ENCODE data around the gene KDM2A.
"Not testable (repeated sequence)": the region's sequence is repeated elsewhere in the genome, so short reads cannot be mapped to it uniquely, and the experiment has no call there.

Gene KDM2A

DNA sequence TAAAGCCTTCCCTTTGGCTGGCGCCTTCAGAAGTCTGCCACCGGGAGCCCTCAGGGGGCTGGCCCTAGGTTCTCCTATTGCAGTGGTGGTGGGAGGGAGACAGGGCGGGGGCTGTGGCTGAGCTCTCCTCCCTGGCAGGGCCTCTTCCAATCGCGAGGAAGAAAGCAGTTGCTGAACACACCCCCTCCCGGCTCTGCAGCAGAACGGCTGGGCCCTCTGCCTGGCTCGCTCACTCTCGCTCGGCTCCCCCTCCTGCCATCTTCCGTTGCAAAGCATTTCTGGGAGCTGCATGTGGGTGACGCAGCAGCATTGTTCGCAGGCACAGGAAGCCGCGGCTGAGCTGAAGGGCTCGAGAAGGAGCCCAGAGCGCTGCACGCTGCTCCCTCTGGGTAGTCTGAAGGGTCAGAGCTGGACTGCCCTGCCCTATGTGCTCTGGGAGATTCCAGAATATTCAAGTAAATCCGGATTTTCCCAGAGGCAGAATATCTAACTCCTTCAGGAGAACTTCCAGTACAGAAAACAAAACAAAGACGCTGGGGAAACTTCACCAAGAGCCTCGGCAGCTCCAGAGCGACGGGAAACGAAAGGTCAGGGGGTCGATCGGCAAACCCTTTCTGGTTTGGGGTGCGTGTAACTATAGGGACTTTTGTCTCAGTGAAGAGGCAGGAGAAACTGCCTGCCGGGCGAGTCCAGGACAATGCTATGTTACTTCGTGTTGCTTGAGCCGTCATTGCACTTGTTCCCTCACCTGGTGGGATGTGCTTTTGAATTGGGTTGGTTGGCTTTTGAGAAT is 120.9 kb downstream of the KDM2A start:
- DNase-seq = peak; percentile 95

DNA sequence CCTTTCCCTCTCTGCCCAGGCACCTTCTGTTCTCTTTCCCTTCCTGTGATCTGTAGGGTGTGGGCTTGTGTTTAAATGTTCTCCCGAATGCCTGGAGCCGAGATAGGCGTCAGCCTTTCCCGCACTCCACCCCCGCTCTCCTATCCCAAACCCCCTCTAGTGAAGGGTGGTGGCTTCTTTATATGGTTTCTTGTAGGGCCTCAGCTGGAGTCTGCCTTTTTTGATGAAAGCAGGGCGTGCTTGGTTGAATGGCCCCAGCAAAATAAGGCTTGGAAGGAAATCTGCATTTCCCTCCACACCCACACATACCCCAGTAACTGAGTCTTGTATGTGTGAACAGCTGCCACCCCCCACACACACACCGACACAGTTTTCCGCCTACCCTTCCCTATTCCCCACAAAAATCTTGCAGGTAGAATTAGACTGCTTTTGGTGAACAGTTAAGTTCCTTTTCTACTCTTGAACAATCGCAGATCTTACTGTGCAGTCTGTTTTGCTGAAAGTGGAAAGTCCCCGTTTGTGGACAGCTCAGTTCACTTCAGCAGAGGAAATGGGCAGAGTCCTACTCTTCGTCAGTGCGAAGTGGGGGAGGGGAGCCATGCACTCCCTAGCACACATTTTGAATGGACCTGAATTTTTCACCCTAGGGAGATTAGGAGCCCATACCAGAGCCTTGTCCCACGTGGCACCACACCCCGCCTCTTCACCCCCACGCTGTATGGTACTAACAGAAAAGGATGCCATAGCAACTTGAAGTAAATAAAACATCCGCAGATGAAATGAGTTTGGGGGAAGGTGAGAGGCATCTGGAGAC is 121.7 kb downstream of the KDM2A start:
- no peak for DNase-seq

DNA sequence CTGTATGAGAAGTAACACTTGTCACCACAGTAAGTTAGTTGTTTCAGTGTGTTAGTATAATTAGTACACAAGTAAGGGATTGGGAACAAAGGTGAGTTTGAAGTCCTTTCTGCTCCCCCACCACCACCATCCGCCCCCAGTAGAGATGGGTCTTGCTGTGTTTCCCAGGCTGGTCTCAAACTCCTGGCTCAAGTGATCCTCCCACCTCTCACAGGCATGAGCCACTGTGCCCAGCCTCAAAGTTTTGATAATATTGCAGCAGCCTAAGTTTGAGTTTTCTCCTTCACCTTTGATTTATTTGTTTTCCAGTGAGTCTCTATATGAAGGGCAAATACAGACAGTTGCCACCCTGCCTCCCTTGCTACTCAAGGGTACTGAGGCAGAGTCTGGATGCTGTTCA is 123.5 kb downstream of the KDM2A start:
- DNase-seq = no peak

DNA sequence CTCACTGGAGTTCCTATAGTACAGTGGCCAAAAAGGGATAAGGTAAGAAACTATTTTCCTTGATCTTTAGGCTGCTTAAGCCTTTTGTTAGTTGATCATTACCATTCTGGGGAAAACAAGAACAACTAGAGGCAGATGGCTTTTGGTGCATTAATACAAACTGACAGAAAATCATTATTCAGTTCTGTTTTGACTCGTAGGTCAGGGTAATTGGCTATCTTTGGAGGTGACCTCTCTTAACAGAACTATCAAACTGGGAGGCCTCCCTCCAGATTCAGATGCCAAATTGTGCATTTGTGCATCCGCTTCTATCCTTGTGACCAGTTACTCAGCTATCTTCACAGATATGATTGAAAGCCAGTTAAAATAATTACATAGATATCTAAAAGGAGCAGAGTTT is 124.0 kb downstream of the KDM2A start:
- no peak for DNase-seq

DNA sequence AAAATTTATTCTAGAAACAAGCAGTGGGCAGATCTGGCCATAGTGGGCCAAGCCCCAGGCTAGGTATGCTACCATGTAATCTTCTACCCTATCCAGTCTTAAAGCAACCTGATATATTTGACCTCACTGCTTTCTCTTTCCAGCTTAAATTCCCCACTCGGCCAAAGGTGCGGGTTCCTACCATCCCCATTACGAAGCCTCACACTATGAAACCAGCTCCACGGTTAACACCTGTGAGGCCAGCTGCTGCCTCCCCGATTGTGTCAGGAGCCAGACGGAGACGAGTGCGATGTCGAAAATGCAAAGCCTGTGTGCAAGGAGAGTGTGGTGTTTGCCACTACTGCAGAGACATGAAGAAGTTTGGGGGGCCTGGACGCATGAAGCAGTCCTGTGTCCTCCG is 126.0 kb downstream of the KDM2A start:
- DNase-seq = no peak

DNA sequence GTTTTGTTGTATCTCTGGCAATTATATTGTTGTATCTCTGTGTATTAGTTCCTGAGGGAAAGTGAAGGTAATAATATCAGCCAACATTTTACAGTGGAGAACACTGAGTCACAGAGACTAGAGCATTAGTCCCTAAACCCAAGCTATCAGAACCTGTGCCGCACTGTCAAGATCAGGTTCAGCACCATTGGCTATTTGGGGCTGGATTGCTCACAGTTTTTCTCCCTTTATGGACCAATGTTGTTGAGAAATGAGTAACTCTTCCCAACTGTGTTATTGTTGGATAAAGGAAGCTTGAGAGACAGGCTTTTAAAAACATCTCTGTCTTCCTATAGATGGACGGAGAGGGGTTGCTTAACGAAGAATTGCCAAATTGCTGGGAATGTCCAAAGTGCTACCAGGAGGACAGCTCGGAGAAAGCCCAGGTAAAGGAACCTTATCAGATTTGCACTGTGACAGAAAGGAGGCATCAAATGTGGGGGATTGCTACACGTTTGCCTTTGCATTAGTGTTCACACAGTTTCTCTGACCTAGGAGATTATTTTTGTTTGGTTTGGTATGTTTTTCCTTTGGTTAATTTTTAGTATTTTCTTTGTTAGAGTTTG is 129.0 kb downstream of the KDM2A start:
- no peak for DNase-seq

DNA sequence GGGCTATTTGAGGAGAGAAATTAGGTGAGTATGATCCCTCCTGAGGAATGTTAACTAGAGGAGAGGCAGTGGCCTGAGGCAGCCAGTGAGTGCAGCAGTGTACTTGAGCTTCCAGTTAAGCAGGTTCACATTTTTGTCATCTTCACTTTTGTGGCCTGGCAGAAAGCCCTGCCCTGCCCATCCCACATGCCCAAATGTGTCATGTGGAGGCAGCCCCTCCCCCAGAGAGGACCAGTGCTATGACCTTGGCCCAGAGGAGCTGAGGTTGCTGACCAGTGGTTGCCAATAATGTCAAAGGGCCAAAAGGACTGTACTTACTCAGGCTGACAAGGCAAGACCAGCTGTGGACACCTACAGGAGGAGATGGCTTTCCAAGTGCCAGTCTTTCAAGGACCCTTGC is 129.6 kb downstream of the KDM2A start:
- no peak for DNase-seq

DNA sequence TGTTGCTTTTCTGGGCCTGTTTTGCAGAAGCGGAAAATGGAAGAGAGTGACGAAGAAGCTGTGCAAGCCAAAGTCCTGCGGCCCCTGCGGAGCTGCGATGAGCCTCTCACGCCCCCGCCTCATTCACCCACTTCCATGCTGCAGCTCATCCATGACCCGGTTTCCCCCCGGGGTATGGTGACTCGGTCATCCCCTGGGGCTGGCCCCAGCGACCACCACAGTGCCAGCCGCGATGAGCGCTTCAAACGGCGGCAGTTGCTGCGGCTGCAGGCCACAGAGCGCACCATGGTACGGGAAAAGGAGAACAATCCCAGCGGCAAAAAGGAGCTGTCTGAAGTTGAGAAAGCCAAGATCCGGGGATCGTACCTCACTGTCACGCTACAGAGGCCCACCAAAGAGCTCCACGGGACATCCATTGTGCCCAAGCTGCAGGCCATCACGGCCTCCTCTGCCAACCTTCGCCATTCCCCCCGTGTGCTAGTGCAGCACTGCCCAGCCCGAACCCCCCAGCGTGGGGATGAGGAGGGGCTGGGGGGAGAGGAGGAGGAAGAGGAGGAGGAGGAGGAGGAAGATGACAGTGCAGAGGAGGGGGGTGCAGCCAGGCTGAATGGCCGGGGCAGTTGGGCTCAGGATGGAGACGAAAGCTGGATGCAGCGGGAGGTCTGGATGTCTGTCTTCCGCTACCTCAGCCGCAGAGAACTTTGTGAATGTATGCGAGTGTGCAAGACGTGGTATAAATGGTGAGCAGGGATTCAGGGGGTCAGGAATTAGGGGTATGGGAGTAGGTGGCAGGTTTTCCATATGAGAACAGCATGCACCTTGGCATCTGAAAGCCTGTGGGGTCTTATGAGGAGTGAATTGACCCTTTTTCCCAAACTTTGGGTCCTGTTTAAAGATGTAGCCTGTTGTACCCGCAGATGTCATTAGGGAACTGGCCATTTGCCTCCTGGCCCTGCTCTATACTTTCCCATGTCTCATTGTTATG is 131.3 kb downstream of the KDM2A start:
- DNase-seq = no peak

DNA sequence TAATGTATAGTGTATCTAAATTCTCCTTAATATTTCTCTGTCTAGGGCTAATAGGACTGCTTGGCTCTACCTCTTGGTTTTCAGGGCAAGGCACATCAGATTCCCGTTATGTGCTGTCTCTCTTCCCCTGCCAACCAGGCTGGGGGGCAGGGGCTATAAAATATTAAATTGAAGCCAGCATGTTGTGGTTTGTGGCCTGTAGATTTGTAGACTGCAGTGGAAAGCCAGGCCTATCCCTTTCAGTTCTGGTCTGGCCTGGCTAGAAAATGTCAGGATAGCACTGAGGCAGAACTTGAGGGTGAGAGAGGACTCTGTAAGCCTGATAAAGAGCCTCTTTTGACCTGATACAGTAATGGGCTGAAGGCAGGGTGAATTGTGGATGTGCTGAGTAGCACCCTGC is 132.8 kb downstream of the KDM2A start:
- no peak for DNase-seq

DNA sequence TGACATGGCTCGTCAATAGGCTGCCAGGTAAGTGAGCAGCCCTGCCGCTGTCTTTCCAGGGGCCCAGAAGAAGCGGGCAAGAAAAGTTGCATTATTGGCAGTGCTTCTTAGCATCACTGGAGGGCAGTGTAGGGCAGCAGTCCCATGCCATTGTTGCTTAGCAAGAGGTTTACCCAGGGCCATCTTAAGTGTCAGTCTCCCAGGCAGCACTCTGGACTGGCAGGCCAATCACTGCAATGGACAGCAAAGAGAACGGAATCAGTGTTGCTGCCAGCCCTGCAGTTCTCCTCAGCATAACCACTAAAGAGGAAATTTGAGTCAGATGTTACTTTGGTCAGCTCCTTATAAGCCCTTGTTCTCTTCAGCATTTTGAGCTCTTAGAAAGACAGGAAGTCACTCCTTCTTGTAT is 133.8 kb downstream of the KDM2A start:
- no peak for DNase-seq

DNA sequence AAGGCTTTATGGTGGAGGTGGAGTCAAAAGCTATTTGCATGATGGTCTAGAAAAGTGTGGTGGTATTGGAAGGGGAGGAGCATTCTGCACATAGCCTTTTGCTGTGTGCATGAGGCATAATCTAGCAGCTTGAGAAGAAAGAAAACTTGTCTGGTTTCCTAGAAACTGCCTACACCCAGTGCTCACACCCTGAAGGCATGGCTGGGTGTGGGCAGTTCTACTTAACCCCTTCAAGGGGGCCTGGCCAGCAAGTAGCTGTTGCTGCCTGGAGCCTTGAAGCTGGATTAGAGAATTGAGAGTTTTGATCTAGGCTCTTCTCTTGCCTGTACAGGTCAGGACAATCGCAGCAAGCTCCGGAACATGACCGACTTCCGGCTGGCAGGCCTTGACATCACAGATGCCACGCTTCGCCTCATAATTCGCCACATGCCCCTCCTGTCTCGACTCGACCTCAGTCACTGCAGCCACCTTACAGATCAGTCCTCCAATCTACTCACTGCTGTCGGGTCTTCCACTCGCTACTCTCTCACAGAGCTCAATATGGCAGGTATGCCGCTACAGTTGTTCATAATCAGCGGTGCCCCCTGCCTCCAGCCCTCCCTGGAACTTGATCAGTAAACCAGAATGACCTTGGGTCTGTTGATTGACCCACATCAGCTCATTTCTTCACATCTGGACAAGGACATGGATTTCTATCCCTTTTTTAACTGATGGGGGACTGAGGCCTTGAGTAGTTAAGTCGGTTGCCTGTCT is 135.0 kb downstream of the KDM2A start:
- no peak for DNase-seq

DNA sequence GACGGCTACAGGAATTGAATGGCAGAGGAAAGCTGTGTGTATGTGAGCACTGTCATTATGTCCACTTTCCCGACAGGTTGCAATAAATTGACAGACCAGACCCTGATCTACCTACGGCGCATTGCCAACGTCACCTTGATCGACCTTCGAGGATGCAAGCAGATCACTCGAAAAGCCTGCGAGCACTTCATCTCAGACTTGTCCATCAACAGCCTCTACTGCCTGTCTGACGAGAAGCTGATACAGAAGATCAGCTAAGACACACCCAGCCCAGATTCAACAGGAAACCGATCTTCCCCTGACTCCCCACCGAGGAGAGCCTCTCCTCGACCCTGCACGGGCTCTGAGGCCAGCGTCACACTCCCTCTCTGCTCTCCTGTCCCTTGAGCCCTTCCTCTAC is 135.7 kb downstream of the KDM2A start:
- no peak for DNase-seq

DNA sequence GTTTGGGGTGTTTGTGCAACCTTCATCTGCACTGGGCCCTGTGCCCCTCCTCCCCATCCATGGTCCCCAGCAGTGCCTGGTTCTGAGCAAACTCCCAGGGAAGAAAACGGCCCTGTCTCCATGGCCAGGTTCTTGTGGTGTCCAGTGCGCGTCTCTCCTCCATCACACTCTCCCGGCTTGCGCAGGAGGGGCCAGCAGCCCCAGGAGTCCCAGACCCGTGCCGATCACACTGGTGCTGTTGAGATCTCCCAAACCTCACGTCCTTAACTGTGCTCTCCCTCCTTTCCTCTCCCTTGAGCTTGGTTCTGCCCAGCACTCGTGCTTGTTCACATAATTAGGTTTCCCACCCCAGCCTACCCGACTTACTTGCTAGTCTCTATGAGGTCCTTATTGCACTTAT is 136.3 kb downstream of the KDM2A start:
- no peak for DNase-seq

DNA sequence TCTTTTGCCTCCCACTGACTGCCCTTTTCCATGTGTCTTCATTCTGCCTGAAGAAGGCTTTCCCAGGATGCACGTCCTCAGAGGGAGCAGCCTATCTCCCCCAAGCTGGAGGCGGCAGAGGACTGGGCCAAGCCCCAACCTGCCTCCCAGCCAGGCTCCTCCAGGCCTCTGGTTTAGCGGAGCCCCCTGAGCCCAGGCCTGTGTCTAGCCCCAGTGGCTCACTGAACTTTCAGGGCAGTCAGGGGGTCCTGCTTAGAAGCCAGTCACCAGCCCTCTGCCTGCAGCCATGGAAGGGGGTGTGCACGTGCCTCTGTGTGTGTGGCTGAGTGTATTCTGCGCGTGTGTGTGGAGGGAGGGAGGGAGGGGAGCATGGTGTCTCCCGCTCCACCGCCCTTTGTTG is 136.8 kb downstream of the KDM2A start:
- DNase-seq = no peak

DNA sequence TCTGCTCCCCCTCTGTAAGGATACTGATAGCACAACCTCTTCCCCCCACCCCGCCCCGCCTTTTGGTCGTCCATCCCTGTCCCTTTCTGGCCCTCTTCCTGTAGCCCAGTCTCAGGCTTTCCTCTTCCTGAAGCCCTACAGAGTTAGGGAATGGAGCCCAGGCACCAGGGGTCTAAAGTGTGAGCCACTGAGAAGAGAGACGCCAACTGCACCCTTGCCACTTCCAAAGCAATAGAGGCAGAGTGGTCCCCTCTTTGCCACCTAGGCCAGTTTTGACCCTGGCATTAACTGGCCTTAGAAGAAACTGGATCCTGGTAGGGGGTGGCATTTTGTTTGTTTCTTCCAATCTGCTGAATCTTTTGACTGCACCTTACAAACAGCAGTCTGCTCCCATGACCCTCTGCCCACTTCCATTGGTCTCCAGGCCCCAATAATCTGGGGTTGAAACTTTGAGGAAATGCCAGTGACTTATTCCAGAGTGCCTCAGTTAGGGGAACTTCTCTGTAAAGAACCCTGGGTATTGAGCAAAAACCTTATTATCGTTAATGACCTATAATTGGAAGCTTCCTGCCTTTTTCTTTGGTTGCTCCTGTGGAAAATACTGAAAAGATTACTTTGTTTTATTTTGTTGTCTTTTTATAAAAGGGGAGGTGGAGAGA is 137.5 kb downstream of the KDM2A start:
- no peak for DNase-seq

DNA sequence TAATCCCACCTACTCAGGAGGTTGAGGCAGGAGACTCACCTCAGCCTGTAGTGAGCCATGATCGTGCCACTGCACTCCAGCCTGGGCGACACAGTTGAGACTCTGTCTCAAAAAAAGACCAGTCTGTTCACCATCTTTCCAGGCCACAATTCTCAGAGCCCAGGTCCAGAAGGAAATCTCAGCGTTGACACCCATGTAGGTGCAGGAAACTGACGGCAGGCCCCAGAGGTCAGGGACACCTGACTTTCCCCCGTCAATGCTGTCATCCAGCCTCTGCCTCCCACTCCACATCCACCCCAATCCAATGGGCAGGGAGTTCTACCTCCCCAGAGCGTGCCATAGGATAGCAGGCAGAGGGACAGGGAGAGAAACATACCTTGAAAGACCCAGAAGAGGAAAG is 141.3 kb downstream of the KDM2A start:
- DNase-seq = no peak

DNA sequence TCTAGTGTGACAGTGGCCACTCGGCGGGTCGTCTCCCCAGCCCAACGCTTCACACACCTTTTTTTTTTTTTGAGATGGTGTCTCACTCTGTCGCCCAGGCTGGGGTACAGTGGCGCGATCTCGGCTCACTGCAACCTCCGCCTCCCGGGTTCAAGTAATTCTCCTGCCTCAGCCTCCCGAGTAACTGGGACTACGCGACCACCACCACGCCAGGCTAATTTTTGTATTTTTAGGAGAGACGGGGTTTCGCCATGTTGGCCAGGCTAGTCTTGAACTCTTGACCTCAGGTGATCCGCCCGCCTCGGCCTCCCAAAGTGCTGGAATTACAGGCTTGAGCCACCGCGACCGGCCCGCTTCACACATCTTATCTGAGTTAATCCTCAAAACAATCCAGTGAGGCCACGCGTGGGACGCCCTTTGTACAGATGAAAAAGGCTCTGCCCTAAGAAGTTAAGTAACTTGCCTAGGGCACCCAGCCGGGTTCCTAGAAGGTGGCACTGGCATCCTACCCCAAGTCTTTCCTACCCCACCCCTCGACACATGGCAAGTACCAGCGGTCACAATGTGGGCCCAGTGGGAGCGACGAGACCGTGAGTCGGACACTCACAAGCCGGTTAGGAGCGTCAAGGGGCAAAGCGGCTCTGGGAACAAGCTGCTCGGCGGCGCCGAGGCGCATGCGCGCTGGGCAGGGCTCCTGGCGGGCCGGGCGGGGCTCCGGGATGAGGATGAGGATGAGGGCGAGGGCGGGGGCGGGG is 142.0 kb downstream of the KDM2A start:
- DNase-seq = not testable (repeated sequence)

DNA sequence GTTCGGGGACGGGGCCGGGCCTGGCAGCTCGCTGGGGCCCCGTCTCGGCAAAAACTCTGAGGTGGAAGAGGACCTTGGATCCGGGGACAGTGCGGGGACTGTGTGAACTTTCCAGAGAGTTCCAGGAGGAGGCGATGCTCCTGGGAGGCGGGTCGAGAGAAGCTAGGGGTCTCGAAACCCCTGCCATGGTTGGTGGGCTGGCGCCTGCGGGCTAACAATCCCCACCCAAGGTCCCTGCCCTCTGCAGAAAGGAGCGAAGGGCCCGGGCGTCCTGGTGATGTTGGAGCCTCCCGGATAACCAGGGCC is 142.5 kb downstream of the KDM2A start:
- DNase-seq = no peak

DNA sequence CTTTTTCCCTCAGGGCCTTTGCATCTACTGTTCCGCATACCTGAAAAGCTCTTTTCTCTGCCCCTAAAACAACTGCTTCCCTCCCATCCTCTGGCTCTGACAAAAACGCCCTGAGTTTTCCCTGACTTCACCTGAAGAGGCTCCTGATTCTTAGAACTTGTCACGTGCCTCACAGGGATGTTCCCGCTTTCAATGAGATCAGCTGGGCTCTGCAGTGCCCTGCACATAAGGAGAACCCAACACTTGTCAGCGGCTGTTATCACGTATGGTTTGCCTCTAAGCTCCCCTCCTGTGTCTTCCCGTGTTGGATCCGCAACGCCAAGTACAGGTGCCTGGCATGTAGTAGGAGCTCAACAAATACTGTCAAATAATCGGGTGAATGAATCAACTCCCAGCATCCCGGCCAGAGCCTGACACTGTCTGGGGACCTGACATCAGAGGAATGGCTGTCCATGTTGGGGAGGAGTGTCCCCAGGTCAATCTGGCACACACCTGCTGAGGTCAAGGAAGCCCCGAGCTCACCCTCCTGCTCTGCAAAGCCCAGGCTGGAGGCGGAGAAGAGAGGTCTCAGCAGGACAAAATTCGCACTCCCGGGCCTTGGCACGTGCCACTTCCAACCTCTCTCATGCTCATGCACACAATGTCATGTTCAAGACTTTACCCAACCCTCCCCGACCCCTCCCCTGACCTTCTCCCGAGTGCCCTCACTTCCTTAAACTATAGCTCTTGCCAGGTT is 143.1 kb downstream of the KDM2A start:
- DNase-seq = no peak

Data from NCI-H1694 (cell line).